Mesendoderm (in vitro differentiated cells): ENCODE measurements around the gene TGFBR2.
A peak's percentile ranks its signal among the peaks of the same experiment; 100 is the strongest.

Experiments used
- DNase-seq: peaks from one replicate; pipeline ENCODE4 v3.0.0; 2013
- H2AK5ac ChIP-seq: 2 replicates; pipeline ENCODE4 v1.6.1; 2013; ENCODE audit warnings: low read length, inconsistent platforms
- H2BK120ac ChIP-seq: 2 replicates; pipeline ENCODE4 v1.6.1; 2013; ENCODE audit warnings: low read depth, mild to moderate bottlenecking, low read length, moderate library complexity, mixed read lengths
- H2BK15ac ChIP-seq: replicated peaks from 2 replicates; pipeline ENCODE4 v1.6.1; 2013; ENCODE audit warnings: low read depth, mild to moderate bottlenecking, moderate library complexity
- H2BK5ac ChIP-seq: 2 replicates; pipeline ENCODE4 v1.6.1; 2013; ENCODE audit warnings: low read length, inconsistent platforms
- H3K18ac ChIP-seq: 2 replicates; pipeline ENCODE4 v1.6.1; 2013; ENCODE audit warnings: mild to moderate bottlenecking, low read length, mixed read lengths
- H3K23ac ChIP-seq: one replicate; pipeline ENCODE4 v1.6.1; 2013; ENCODE audit warnings: low read length
- H3K27ac ChIP-seq: 2 replicates; pipeline ENCODE4 v1.5.1; 2013; ENCODE audit warnings: low read depth, mild to moderate bottlenecking, inconsistent platforms, low read length, moderate library complexity
- H3K27me3 ChIP-seq: 2 replicates; pipeline ENCODE4 v1.6.1; 2013; ENCODE audit warnings: low read length, control low read depth, mild to moderate bottlenecking, inconsistent platforms; ENCODE audit not compliant: insufficient read depth, poor library complexity
- H3K36me3 ChIP-seq: 2 replicates; pipeline ENCODE4 v1.6.1; 2013; ENCODE audit warnings: low read length, inconsistent platforms; ENCODE audit not compliant: control insufficient read depth, insufficient read depth
- H3K4ac ChIP-seq: one replicate; pipeline ENCODE4 v1.6.1; 2013; ENCODE audit warnings: low read depth, mild to moderate bottlenecking, low read length, moderate library complexity
- H3K4me1 ChIP-seq: 2 replicates; pipeline ENCODE4 v1.6.1; 2013; ENCODE audit warnings: low read depth, low read length, inconsistent platforms; ENCODE audit not compliant: control insufficient read depth
- H3K4me2 ChIP-seq: 2 replicates; pipeline ENCODE4 v1.6.1; 2013; ENCODE audit warnings: low read length
- H3K4me3 ChIP-seq: 2 replicates; pipeline ENCODE4 v1.5.1; 2013; ENCODE audit warnings: mild to moderate bottlenecking, low read length
- H3K56ac ChIP-seq: one replicate; pipeline ENCODE4 v1.6.1; 2013; ENCODE audit warnings: low read length
- H3K79me1 ChIP-seq: 2 replicates; pipeline ENCODE4 v1.6.1; 2013; ENCODE audit warnings: low read length, inconsistent platforms
- H3K79me2 ChIP-seq: 2 replicates; pipeline ENCODE4 v1.6.1; 2013; ENCODE audit warnings: mild to moderate bottlenecking, low read length; ENCODE audit not compliant: control insufficient read depth, insufficient read depth
- H3K9ac ChIP-seq: 2 replicates; pipeline ENCODE4 v1.6.1; 2013; ENCODE audit warnings: low read length, inconsistent platforms
- H4K5ac ChIP-seq: one replicate; pipeline ENCODE4 v1.6.1; 2013; ENCODE audit warnings: low read length
- H4K8ac ChIP-seq: one replicate; pipeline ENCODE4 v1.6.1; 2013; ENCODE audit warnings: low read depth, mild to moderate bottlenecking, control low read depth, low read length, moderate library complexity
- WGBS: extraction: QIAGEN DNeasy Blood & Tissue Kit; methylation state at CpG from one replicate; pipeline ENCODE4 v1.1.7; 2013; ENCODE audit warnings: low lambda C conversion rate, missing lambda C conversion rate; ENCODE audit not compliant: insufficient coverage; ENCODE audit errors: extremely low coverage; 5-methylcytosine and 5-hydroxymethylcytosine counted together

TGFBR2 gene

GRCh38 chr3:30702038-30702827 lies 95.8 kb downstream of the TGFBR2 start:
- Histone ChIP-seq H3K27me3 (no peaks in the 10 kb centered on the region), H3K4ac (no peak overlapping the region), H3K23ac (no peak overlapping the region), H2BK5ac (no peak overlapping the region), H3K4me1 (no peaks in the 10 kb centered on the region), H3K79me1 (no peaks in the 10 kb centered on the region), H2BK15ac (no peak overlapping the region), H4K5ac (no peak overlapping the region), H3K4me3 (no peak overlapping the region), H3K27ac (no peak overlapping the region), H3K18ac (no peak overlapping the region), H3K36me3 (no peaks in the 10 kb centered on the region), H2AK5ac (no peak overlapping the region), H3K56ac (no peak overlapping the region), H3K79me2 (no peaks in the 10 kb centered on the region), H2BK120ac (no peak overlapping the region), H4K8ac (no peak overlapping the region), H3K4me2 (no peak overlapping the region), H3K9ac (no peak overlapping the region)
- DNase-seq = no peak

GRCh38 chr3:30702828-30703397 lies 96.5 kb downstream of the TGFBR2 start:
- no CpG with 5 or more reads among the region's 2 CpGs for WGBS

GRCh38 chr3:30704931-30705890 lies 98.8 kb downstream of the TGFBR2 start:
- Histone ChIP-seq H3K4me3 (no peak overlapping the region), H3K4ac (no peak overlapping the region), H4K8ac (no peak overlapping the region), H3K27ac (peak overlapping the region; percentile 22), H3K79me2 (no peaks in the 10 kb centered on the region), H2AK5ac (no peak overlapping the region), H3K4me2 (no peak overlapping the region), H3K4me1 (no peaks in the 10 kb centered on the region), H2BK5ac (no peak overlapping the region), H3K18ac (no peak overlapping the region), H2BK120ac (no peak overlapping the region), H3K56ac (no peak overlapping the region), H2BK15ac (no peak overlapping the region), H3K36me3 (no peaks in the 10 kb centered on the region), H3K9ac (no peak overlapping the region), H3K27me3 (no peaks in the 10 kb centered on the region), H3K23ac (no peak overlapping the region), H4K5ac (no peak overlapping the region), H3K79me1 (no peaks in the 10 kb centered on the region)
- no CpG with 5 or more reads among the region's 9 CpGs for WGBS
- DNase-seq = peak; percentile 51

More at GRCh38 chr3:30702828-30703397, 96.5 kb downstream of the TGFBR2 start:
- H2BK15ac ChIP-seq = no peak overlapping the region
- no peak overlapping the region for H3K56ac ChIP-seq
- no peak overlapping the region for H3K18ac ChIP-seq
- H2AK5ac ChIP-seq = no peak overlapping the region
- H3K36me3 ChIP-seq = no peaks in the 10 kb centered on the region
- no peak overlapping the region for H2BK5ac ChIP-seq
- no peak overlapping the region for H3K4me3 ChIP-seq
- no peaks in the 10 kb centered on the region for H3K79me2 ChIP-seq
- H3K4me1 ChIP-seq = no peaks in the 10 kb centered on the region
- no peak for DNase-seq
- H4K8ac ChIP-seq = no peak overlapping the region
- H3K4ac ChIP-seq = no peak overlapping the region
- no peak overlapping the region for H4K5ac ChIP-seq
- no peak overlapping the region for H3K23ac ChIP-seq
- no peak overlapping the region for H3K27ac ChIP-seq
- no peaks in the 10 kb centered on the region for H3K79me1 ChIP-seq
- H2BK120ac ChIP-seq = no peak overlapping the region
- no peaks in the 10 kb centered on the region for H3K27me3 ChIP-seq
- H3K4me2 ChIP-seq = no peak overlapping the region
- H3K9ac ChIP-seq = no peak overlapping the region

- H2BK15ac ChIP-seq = no peak overlapping the region
- no peaks in the 10 kb centered on the region for H3K36me3 ChIP-seq
- H3K4me2 ChIP-seq = no peak overlapping the region
- H3K9ac ChIP-seq = no peak overlapping the region
- no peak overlapping the region for H3K27ac ChIP-seq
- H3K18ac ChIP-seq = no peak overlapping the region
- no peak overlapping the region for H4K8ac ChIP-seq
- no peaks in the 10 kb centered on the region for H3K79me2 ChIP-seq
- WGBS = no CpG with 5 or more reads among the region's 4 CpGs
- H4K5ac ChIP-seq = no peak overlapping the region
- H2BK120ac ChIP-seq = no peak overlapping the region
- H3K4me1 ChIP-seq = no peaks in the 10 kb centered on the region
- no peak overlapping the region for H2BK5ac ChIP-seq
- H3K27me3 ChIP-seq = no peaks in the 10 kb centered on the region
- DNase-seq = no peak
- H3K4ac ChIP-seq = no peak overlapping the region
- H3K23ac ChIP-seq = no peak overlapping the region
- H3K56ac ChIP-seq = no peak overlapping the region
- no peak overlapping the region for H2AK5ac ChIP-seq
- no peaks in the 10 kb centered on the region for H3K79me1 ChIP-seq
- H3K4me3 ChIP-seq = no peak overlapping the region
These were observed 101.4 kb downstream of the TGFBR2 start for GRCh38 chr3:30707825-30708224.

GRCh38 chr3:30708472-30708871 lies 102.1 kb downstream of the TGFBR2 start:
- Histone ChIP-seq H2BK120ac (no peak overlapping the region), H3K18ac (no peak overlapping the region), H2AK5ac (no peak overlapping the region), H3K4me1 (no peaks in the 10 kb centered on the region), H2BK5ac (no peak overlapping the region), H4K5ac (no peak overlapping the region), H3K9ac (no peak overlapping the region), H3K4me3 (no peak overlapping the region), H3K27me3 (no peaks in the 10 kb centered on the region), H4K8ac (no peak overlapping the region), H3K4me2 (no peak overlapping the region), H3K56ac (no peak overlapping the region), H3K27ac (no peak overlapping the region), H3K79me1 (no peaks in the 10 kb centered on the region), H3K23ac (no peak overlapping the region), H3K79me2 (no peaks in the 10 kb centered on the region), H2BK15ac (no peak overlapping the region), H3K4ac (no peak overlapping the region), H3K36me3 (no peaks in the 10 kb centered on the region)
- DNase-seq = no peak
